HCT116 (cell line): Measurements from ENCODE around the gene GOT1. TPM values are rescaled to one million over a fixed set of nuclear protein-coding genes. Genes with fewer than 3 reads are reported as not detected.

Experiments
- ATAC-seq: fragments of 200-7000 bp; cut with Tn5 transposase; 2 replicates; pipeline ENCODE4 v1.9.1; 2020; ENCODE audit warnings: mild to moderate bottlenecking, moderate library complexity
- BruUV-seq: library from RNA; stranded (reverse); fragments of 400-500 nt; replicated peaks from 2 replicates; lab custom pipeline; 2021; lab: Mats Ljungman, UMichigan
- CTCF ChIA-PET: fragments of 300-600 bp; sonication (Branson Sonifier 250); formaldehyde crosslinking; loops from one replicate; lab custom pipeline; 2021; ENCODE audit warnings: antibody characterized with exemption; lab: Charles Lee
- POLR2A ChIA-PET: fragments of 300-600, 350-600 bp; sonication (Branson Sonifier 250); formaldehyde crosslinking; loops from one replicate; lab custom pipeline; 2021; ENCODE audit warnings: antibody characterized with exemption; lab: Charles Lee
- RAD21 ChIA-PET, 2 experiments: fragments of 300-600 bp; sonication (Branson Sonifier 250); formaldehyde crosslinking; loops; one replicate each; lab custom pipeline; 2023; ENCODE audit warnings: low total read pairs in 2 of 2; ENCODE audit not compliant: uncharacterized antibody in 2 of 2, unreplicated experiment in 2 of 2, low non-redundant PET in 1 of 2; lab: Charles Lee
- DNase-seq: peaks from one replicate; pipeline ENCODE4 v3.0.0-alpha.2; 2010; ENCODE audit warnings: low read depth, low spot score
- H2AFZ ChIP-seq: fragments of 200-600 bp; shearing (Covaris generic), sonication (generic); 2 replicates; pipeline ENCODE4 v1.6.1; 2017; ENCODE audit warnings: low read depth, mixed run types, mixed read lengths, antibody characterized with exemption, low read length; ENCODE audit not compliant: poor library complexity, severe bottlenecking
- H3K27ac ChIP-seq: 2 replicates; pipeline ENCODE4 v1.5.1; 2012; ENCODE audit warnings: low read depth, low read length
- H3K27me3 ChIP-seq: fragments of 200-600 bp; sonication (generic); 2 replicates; pipeline ENCODE4 v1.6.1; 2016; ENCODE audit warnings: mixed run types, low read length, mixed read lengths; ENCODE audit not compliant: insufficient read depth
- H3K36me3 ChIP-seq, 2 experiments: fragments of 200-500 bp in 1 of 2; fragments of 200-600 bp in 1 of 2; sonication (Bioruptor generic) in 1 of 2; sonication (generic) in 1 of 2; 2 replicates each; pipeline versions ENCODE4 v1.5.1 to v1.6.1; 2014 to 2016; ENCODE audit warnings: low read length in 2 of 2, inconsistent platforms in 1 of 2, mixed read lengths in 1 of 2, mixed run types in 1 of 2; ENCODE audit not compliant: insufficient read depth in 2 of 2, control insufficient read depth in 1 of 2
- H3K4me1 ChIP-seq, 2 experiments: fragments of 200-600 bp in 1 of 2; sonication (generic) in 1 of 2; 2 replicates each; pipeline versions ENCODE4 v1.5.1 to v1.6.1; 2012 to 2017; ENCODE audit warnings: low read length in 2 of 2, inconsistent platforms in 1 of 2, mild to moderate bottlenecking in 1 of 2, mixed read lengths in 1 of 2, mixed run types in 1 of 2, moderate library complexity in 1 of 2; ENCODE audit not compliant: insufficient read depth in 2 of 2, control insufficient read depth in 1 of 2
- H3K4me2 ChIP-seq: fragments of 200-600 bp; sonication (generic); 2 replicates; pipeline ENCODE4 v1.6.1; 2017; ENCODE audit warnings: mixed run types, low read length, mixed read lengths
- H3K4me3 ChIP-seq, 2 experiments: fragments of 200-600 bp in 1 of 2; sonication (generic) in 1 of 2; replicated peaks in 1 of 2; 2 replicates each; pipeline ENCODE4 v1.5.1; 2011 to 2016; ENCODE audit warnings: low read length in 2 of 2, control low read depth in 1 of 2, low read depth in 1 of 2, mild to moderate bottlenecking in 1 of 2, mixed read lengths in 1 of 2, mixed run types in 1 of 2
- H3K79me2 ChIP-seq: fragments of 200-600 bp; sonication (generic); 2 replicates; pipeline ENCODE4 v1.6.1; 2017; ENCODE audit warnings: mild to moderate bottlenecking, mixed run types, low read length, moderate library complexity, mixed read lengths; ENCODE audit not compliant: insufficient read depth
- H3K9ac ChIP-seq: fragments of 200-600 bp; sonication (generic); 2 replicates; pipeline ENCODE4 v1.6.1; 2016; ENCODE audit warnings: low read length, mixed read lengths
- H3K9me2 ChIP-seq: fragments of 200-600 bp; sonication (generic), shearing (Covaris generic); 2 replicates; pipeline ENCODE4 v1.6.1; 2017; ENCODE audit warnings: mixed run types, mild to moderate bottlenecking, moderate library complexity; ENCODE audit not compliant: insufficient read depth
- H3K9me3 ChIP-seq, 2 experiments: fragments of 200-500 bp in 1 of 2; fragments of 200-600 bp in 1 of 2; sonication (Bioruptor generic) in 1 of 2; sonication (generic) in 1 of 2; 2 replicates each; pipeline ENCODE4 v1.6.1; 2014 to 2017; ENCODE audit warnings: low read length in 2 of 2, mixed read lengths in 2 of 2, inconsistent platforms in 1 of 2, low read depth in 1 of 2, mild to moderate bottlenecking in 1 of 2, mixed run types in 1 of 2, moderate library complexity in 1 of 2; ENCODE audit not compliant: control insufficient read depth in 1 of 2, insufficient read depth in 1 of 2
- H4K20me1 ChIP-seq: fragments of 200-600 bp; sonication (generic), shearing (Covaris generic); 2 replicates; pipeline ENCODE4 v1.6.1; 2017; ENCODE audit warnings: mixed run types, mild to moderate bottlenecking, moderate library complexity; ENCODE audit not compliant: insufficient read depth
- ATF3 ChIP-seq: IDR thresholded peaks from 2 replicates; pipeline ENCODE4 v1.6.1; 2012
- CBX3 ChIP-seq: IDR thresholded peaks from 2 replicates; pipeline ENCODE4 v1.6.1; 2012; ENCODE audit warnings: low read depth
- CEBPB ChIP-seq: IDR thresholded peaks from 2 replicates; pipeline ENCODE4 v1.6.1; 2012; ENCODE audit warnings: low read depth
- CTCF ChIP-seq, 3 experiments: fragments of 200-600 bp in 1 of 3; sonication (generic) in 1 of 3; IDR thresholded peaks in 2 of 3; conservative IDR thresholded peaks in 1 of 3; 2 replicates each; pipeline ENCODE4 v1.5.1; 2012 to 2017; ENCODE audit warnings: low read depth in 2 of 3, low read length in 2 of 3, antibody characterized with exemption in 1 of 3, borderline replicate concordance in 1 of 3, control low read depth in 1 of 3, mild to moderate bottlenecking in 1 of 3, mixed read lengths in 1 of 3, mixed run types in 1 of 3, moderate library complexity in 1 of 3; ENCODE audit not compliant: insufficient read depth in 1 of 3
- EZH2 ChIP-seq: fragments of 200-600 bp; sonication (generic); IDR thresholded peaks from 2 replicates; pipeline ENCODE4 v1.6.1; 2017; ENCODE audit warnings: antibody characterized with exemption, mixed run types
- EZH2phosphoT487 ChIP-seq: fragments of 200-600 bp; IDR thresholded peaks from 2 replicates; pipeline ENCODE4 v1.6.1; 2018; ENCODE audit warnings: antibody characterized with exemption, borderline replicate concordance
- FOSL1 ChIP-seq: IDR thresholded peaks from 2 replicates; pipeline ENCODE4 v1.6.1; 2012; ENCODE audit warnings: low read depth
- RAD21 ChIP-seq: IDR thresholded peaks from 2 replicates; pipeline ENCODE4 v1.6.1; 2012; ENCODE audit warnings: low read depth, mild to moderate bottlenecking
- SIN3A ChIP-seq: IDR thresholded peaks from 2 replicates; pipeline ENCODE4 v1.6.1; 2012; ENCODE audit warnings: low read depth
- SP1 ChIP-seq: IDR thresholded peaks from 2 replicates; pipeline ENCODE4 v1.6.1; 2012; ENCODE audit warnings: low read depth
- SRF ChIP-seq: IDR thresholded peaks from 2 replicates; pipeline ENCODE4 v1.6.1; 2012; ENCODE audit warnings: low read depth
- YY1 ChIP-seq: IDR thresholded peaks from 2 replicates; pipeline ENCODE4 v1.6.1; 2011; ENCODE audit warnings: low read length, low read depth, moderate library complexity, mild to moderate bottlenecking; ENCODE audit not compliant: insufficient replicate concordance; ENCODE audit errors: extremely low read depth
- ZFX ChIP-seq: fragments of 450-650 bp; IDR thresholded peaks from 2 replicates; pipeline ENCODE4 v1.6.1; 2017
- intact Hi-C: fragments of 100-400 bp; cut with micrococcal nuclease; formaldehyde crosslinking; loops from 2 replicates; pipeline ENCODE4 v1.10.0; 2022
- total RNA-seq: library from RNA; stranded (reverse); gene quantifications from one replicate; pipeline ENCODE4 v1.2.1, GENCODE V29; 2021; ENCODE audit not compliant: unreplicated experiment
- TF ChIP-seq, protein P1 (sequence below): IDR thresholded peaks from 2 replicates; pipeline ENCODE4 v1.6.1; 2012; ENCODE audit warnings: low read depth
- TF ChIP-seq, protein P2 (sequence below): IDR thresholded peaks from 2 replicates; pipeline ENCODE4 v1.6.1; 2012

The GOT1 gene
- total RNA-seq, 1 experiment from 2014 or later, result 135 TPM

DNA sequence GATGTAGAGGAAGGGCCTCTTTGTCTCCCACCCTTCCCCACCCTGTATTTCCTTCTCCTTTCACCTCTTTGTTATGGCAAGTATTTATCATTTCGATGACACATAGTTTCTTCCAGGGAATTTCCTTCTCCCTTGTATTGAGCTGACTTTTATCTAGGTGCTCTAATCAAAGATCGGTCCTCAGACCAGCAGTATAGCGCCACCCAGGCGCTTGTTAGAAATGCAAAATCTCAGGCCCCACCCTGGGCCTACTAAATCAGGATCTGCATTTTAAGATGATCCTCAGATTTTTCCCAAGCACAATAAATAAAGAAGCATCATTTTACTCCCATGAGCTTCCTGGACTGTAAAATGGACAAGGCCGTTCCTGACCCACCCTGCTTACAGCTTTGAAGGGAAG lies 12.0 kb upstream of the GOT1 start:
- Histone ChIP-seq H3K9ac (no peak overlapping the region), H4K20me1 (no peaks in the 10 kb centered on the region), H3K27me3 (0 out of 2 replicates have a peak, but pooled peaks cover 5% of the 10 kb centered on the region), H2AFZ (no peak overlapping the region), H3K4me3 (no peak overlapping the region), H3K9me3 (no peaks in the 10 kb centered on the region), H3K4me1 (no peaks in the 10 kb centered on the region), H3K36me3 (no peaks in the 10 kb centered on the region), H3K79me2 (no peaks in the 10 kb centered on the region), H3K4me2 (no peak overlapping the region), H3K27ac (no peak overlapping the region), H3K9me2 (no peaks in the 10 kb centered on the region)
- RAD21 ChIA-PET, result no interaction called here
- BruUV-seq, result no TSS peak
- CTCF ChIA-PET, result interaction anchor here (1.0 to 1.3 kb wide), 3 partner anchors 9 to 170 kb away, joined by 3 to 4 read pairs (median 3); partner anchors contain the start of gene GOT1
- intact Hi-C loops, result no loop called here
- POLR2A ChIA-PET, result interaction anchor here (1.4 to 2.6 kb wide), 2 partner anchors 12 to 102 kb away, joined by 3 to 11 read pairs; partner anchors contain the start of gene GOT1
- DNase-seq (no peak), ATAC-seq (no peak)
- 0 out of 6 replicates have a peak, but pooled peaks of 1 of the 3 experiments have one; percentile 18 for TF ChIP-seq CTCF (IDR thresholded peaks at IDR 0.05 in 2 of 3, conservative IDR thresholded peaks at IDR 0.05 in 1 of 3; ENCODE audit: borderline replicate concordance in 1 of 3, insufficient read depth in 1 of 3, low read depth in 2 of 3, low read length in 2 of 3)
- no peak for TF ChIP-seq CEBPB

DNA sequence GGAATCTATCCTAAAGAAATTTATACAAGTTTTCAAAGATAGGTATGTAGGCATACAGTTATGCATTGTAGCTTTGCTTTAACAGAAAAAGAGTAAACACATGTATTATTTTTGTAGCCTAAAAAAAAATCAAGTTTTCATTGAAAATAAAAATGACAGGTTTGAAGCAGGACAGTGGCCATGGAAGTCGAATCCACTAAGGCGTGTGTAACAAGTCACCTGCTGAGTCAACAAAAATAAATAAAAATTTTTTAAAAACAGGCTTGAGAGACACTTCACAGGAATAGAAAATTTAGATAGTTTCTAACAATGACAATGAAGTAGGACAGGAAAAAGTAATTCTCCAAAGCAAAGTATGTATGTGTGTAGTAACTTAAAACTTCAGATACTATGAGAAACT lies 8.5 kb upstream of the GOT1 start:
- Histone ChIP-seq H3K4me2 (no peak overlapping the region), H3K27me3 (no peaks in the 10 kb centered on the region), H4K20me1 (peaks cover 4% of the 10 kb centered on the region; the same call in 1 of the 2 replicates), H3K4me3 (no peak overlapping the region), H2AFZ (no peak overlapping the region), H3K36me3 (no peaks in the 10 kb centered on the region; a peak in 1 of 4 replicates), H3K9me2 (no peaks in the 10 kb centered on the region), H3K79me2 (no peaks in the 10 kb centered on the region), H3K4me1 (no peaks in the 10 kb centered on the region), H3K27ac (no peak overlapping the region), H3K9me3 (no peaks in the 10 kb centered on the region), H3K9ac (no peak overlapping the region)
- intact Hi-C loops, result no loop called here
- no peak for TF ChIP-seq RAD21
- TF ChIP-seq EZH2, result no peak
- no peak for TF ChIP-seq ZFX
- TF ChIP-seq EZH2phosphoT487, result no peak
- no peak for TF ChIP-seq SP1
- TF ChIP-seq, protein P1, sequence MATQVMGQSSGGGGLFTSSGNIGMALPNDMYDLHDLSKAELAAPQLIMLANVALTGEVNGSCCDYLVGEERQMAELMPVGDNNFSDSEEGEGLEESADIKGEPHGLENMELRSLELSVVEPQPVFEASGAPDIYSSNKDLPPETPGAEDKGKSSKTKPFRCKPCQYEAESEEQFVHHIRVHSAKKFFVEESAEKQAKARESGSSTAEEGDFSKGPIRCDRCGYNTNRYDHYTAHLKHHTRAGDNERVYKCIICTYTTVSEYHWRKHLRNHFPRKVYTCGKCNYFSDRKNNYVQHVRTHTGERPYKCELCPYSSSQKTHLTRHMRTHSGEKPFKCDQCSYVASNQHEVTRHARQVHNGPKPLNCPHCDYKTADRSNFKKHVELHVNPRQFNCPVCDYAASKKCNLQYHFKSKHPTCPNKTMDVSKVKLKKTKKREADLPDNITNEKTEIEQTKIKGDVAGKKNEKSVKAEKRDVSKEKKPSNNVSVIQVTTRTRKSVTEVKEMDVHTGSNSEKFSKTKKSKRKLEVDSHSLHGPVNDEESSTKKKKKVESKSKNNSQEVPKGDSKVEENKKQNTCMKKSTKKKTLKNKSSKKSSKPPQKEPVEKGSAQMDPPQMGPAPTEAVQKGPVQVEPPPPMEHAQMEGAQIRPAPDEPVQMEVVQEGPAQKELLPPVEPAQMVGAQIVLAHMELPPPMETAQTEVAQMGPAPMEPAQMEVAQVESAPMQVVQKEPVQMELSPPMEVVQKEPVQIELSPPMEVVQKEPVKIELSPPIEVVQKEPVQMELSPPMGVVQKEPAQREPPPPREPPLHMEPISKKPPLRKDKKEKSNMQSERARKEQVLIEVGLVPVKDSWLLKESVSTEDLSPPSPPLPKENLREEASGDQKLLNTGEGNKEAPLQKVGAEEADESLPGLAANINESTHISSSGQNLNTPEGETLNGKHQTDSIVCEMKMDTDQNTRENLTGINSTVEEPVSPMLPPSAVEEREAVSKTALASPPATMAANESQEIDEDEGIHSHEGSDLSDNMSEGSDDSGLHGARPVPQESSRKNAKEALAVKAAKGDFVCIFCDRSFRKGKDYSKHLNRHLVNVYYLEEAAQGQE, result no peak
- no peak for TF ChIP-seq SIN3A
- no peak for TF ChIP-seq SRF
- TF ChIP-seq YY1, result no peak
- no peak for TF ChIP-seq CBX3
- TF ChIP-seq FOSL1, result no peak
- TF ChIP-seq, protein P2, sequence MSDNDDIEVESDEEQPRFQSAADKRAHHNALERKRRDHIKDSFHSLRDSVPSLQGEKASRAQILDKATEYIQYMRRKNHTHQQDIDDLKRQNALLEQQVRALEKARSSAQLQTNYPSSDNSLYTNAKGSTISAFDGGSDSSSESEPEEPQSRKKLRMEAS, result no peak
- TF ChIP-seq ATF3, result no peak
- RAD21 ChIA-PET, result no interaction called here
- BruUV-seq, result no TSS peak
- POLR2A ChIA-PET, result interaction anchor here (0.6 to 2.0 kb wide), 2 partner anchors 8 to 103 kb away, joined by 3 to 8 read pairs; partner anchors contain the start of gene GOT1
- DNase-seq (no peak), ATAC-seq (no peak)
- CTCF ChIA-PET, result no interaction called here
